ENCODE results near the gene PHC2. TPM values are rescaled to one million over a fixed set of nuclear protein-coding genes. Genes with fewer than 3 reads are reported as not detected.

The PHC2 gene
- total RNA-seq, 1 donor from 2014 or later: 99.5 TPM

- Mint-ChIP-seq H3K27ac (peak overlapping the region; percentile 40), H3K27me3 (ENCODE audit: low read depth) (no peaks in the 10 kb centered on the region)
- TF ChIP-seq CTCF (IDR thresholded peaks at IDR 0.05; ENCODE audit: unreplicated experiment): no peak
Measured at GRCh38 chr1:33353531-33353930, 77.4 kb downstream of the PHC2 start.

GRCh38 chr1:33351281-33351660 lies 79.6 kb downstream of the PHC2 start:
- Mint-ChIP-seq H3K4me1 (peaks cover 62% of the 10 kb centered on the region), H3K9me3 (no peaks in the 10 kb centered on the region), H3K36me3 (peaks cover 9% of the 10 kb centered on the region), H3K27ac (peak overlapping the region; percentile 72), H3K4me3 (peak overlapping the region; percentile 11), H3K27me3 (ENCODE audit: low read depth) (no peaks in the 10 kb centered on the region)
- no peak for DNase-seq (ENCODE audit: low spot score in 2 of 2, unreplicated experiment in 2 of 2)
- TF ChIP-seq CTCF (IDR thresholded peaks at IDR 0.05; ENCODE audit: unreplicated experiment): no peak

More at GRCh38 chr1:33353531-33353930, 77.4 kb downstream of the PHC2 start:
- H3K36me3 Mint-ChIP-seq: peaks cover 21% of the 10 kb centered on the region
- H3K4me3 Mint-ChIP-seq: no peak overlapping the region
- no peaks in the 10 kb centered on the region for H3K9me3 Mint-ChIP-seq
- H3K4me1 Mint-ChIP-seq: peaks cover 50% of the 10 kb centered on the region
- no peak for DNase-seq (ENCODE audit: low spot score in 2 of 2, unreplicated experiment in 2 of 2)

- H3K36me3 Mint-ChIP-seq: peaks cover 6% of the 10 kb centered on the region
- no peaks in the 10 kb centered on the region for H3K27me3 Mint-ChIP-seq (ENCODE audit: low read depth)
- no peak for TF ChIP-seq CTCF (IDR thresholded peaks at IDR 0.05; ENCODE audit: unreplicated experiment)
- peak overlapping the region; percentile 86 for H3K4me3 Mint-ChIP-seq
- H3K27ac Mint-ChIP-seq: peak overlapping the region; percentile 98
- DNase-seq (ENCODE audit: low spot score in 2 of 2, unreplicated experiment in 2 of 2): no peak
- H3K9me3 Mint-ChIP-seq: no peaks in the 10 kb centered on the region
- peaks cover 67% of the 10 kb centered on the region for H3K4me1 Mint-ChIP-seq
Measured at GRCh38 chr1:33350611-33351280, 80.1 kb downstream of the PHC2 start.

- H3K27ac Mint-ChIP-seq: peak overlapping the region; percentile 98
- no peak for TF ChIP-seq CTCF (IDR thresholded peaks at IDR 0.05; ENCODE audit: unreplicated experiment)
- H3K27me3 Mint-ChIP-seq (ENCODE audit: low read depth): no peaks in the 10 kb centered on the region
- no peaks in the 10 kb centered on the region for H3K9me3 Mint-ChIP-seq
- no peaks in the 10 kb centered on the region for H3K36me3 Mint-ChIP-seq
- H3K4me3 Mint-ChIP-seq: peak overlapping the region; percentile 86
- peak; percentile 74 to 82 for DNase-seq (ENCODE audit: low spot score in 2 of 2, unreplicated experiment in 2 of 2)
- peaks cover 74% of the 10 kb centered on the region for H3K4me1 Mint-ChIP-seq
Measured at GRCh38 chr1:33349778-33350610, 80.9 kb downstream of the PHC2 start.

GRCh38 chr1:33349081-33349759 lies 81.7 kb downstream of the PHC2 start:
- H3K27me3 Mint-ChIP-seq (ENCODE audit: low read depth): no peaks in the 10 kb centered on the region
- peak overlapping the region; percentile 70 for H3K4me3 Mint-ChIP-seq
- H3K9me3 Mint-ChIP-seq: no peaks in the 10 kb centered on the region
- no peak for TF ChIP-seq CTCF (IDR thresholded peaks at IDR 0.05; ENCODE audit: unreplicated experiment)
- peaks cover 79% of the 10 kb centered on the region for H3K4me1 Mint-ChIP-seq
- H3K36me3 Mint-ChIP-seq: no peaks in the 10 kb centered on the region
- DNase-seq (ENCODE audit: low spot score in 2 of 2, unreplicated experiment in 2 of 2): no peak
- H3K27ac Mint-ChIP-seq: peak overlapping the region; percentile 81

All from mesothelial cell of epicardium (in vitro differentiated cells).